NCI-H2081 treated with DMSO at 0.1 percent for 48 hours (cell line): ENCODE data around the gene RNFT1.
"Not testable (repeated sequence)": the region's sequence is repeated elsewhere in the genome, so short reads cannot be mapped to it uniquely, and the experiment has no call there.

Source experiments
- DNase-seq: peaks from one replicate; lab custom pipeline; 2025; lab: John Stamatoyannopoulos, UW

RNFT1 gene, protein sequence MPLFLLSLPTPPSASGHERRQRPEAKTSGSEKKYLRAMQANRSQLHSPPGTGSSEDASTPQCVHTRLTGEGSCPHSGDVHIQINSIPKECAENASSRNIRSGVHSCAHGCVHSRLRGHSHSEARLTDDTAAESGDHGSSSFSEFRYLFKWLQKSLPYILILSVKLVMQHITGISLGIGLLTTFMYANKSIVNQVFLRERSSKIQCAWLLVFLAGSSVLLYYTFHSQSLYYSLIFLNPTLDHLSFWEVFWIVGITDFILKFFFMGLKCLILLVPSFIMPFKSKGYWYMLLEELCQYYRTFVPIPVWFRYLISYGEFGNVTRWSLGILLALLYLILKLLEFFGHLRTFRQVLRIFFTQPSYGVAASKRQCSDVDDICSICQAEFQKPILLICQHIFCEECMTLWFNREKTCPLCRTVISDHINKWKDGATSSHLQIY

DNA sequence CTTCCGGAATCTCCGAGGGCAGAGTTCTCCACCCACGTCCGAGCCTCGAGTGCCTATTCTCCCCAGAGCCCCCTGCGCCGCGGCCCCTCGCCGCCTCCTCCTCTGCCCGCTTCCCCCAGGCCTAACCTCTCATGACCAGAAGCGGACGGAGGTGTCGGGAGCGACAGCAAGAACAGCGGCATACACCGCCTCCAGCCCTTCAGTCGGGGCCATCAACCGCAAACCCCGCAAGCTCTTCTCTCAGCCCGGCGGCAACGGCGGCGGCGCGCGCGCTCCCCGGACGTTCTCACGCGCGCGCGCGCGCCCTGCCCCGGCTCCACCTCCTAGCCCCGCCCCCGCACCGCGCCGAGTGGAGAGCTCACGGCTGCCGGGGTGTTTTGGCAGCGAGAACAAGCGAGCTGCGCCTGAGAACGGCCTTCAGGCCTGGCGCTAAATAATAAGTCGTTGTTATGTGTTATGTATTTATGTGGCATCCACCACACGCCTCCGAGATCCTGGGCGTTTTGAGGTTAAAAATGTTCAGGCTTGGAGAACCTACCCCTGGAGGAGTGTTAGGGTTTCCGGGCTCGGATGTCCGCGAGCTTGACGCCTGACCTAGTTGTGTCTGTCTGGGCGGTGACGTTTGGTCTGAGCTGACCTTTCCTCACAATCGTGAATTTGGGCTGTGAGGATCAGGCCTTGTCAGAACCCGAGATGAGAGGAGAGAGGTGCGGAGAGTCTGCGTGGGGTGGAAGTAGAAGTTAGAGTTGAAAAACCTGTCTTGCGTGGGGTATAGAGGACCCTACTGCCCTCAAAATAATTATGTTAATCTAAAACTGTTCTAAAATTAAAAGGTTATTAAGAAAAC lies at the start of gene RNFT1:
Gene RNFT1, minus strand, starts transcription at position 259 of the 847 bp plus-strand sequence. Its CDS starts 77 bp downstream, at position 182.
- DNase-seq, result no peak

DNA sequence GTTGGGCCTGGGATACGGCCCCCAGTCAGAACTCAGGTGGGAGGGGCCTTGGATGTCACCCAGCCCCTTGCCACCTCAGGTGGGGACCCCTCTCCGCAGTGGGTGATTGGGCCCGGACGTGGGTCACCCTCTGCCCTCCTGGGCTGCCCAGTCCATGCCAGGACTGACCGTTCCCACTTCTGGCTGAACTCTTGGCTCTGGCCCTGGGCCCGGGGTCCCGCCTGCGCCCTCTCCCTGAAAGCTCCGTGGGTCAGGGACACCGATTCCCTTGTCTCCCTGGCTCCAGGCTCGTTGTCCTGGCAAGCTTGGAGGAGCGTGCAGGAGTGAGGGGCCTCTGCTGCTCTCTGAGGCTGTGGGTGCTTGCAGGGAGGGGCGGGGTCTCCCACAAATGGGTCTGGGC lies 44.8 kb upstream of the RNFT1 start:
- not testable (repeated sequence) for DNase-seq

DNA sequence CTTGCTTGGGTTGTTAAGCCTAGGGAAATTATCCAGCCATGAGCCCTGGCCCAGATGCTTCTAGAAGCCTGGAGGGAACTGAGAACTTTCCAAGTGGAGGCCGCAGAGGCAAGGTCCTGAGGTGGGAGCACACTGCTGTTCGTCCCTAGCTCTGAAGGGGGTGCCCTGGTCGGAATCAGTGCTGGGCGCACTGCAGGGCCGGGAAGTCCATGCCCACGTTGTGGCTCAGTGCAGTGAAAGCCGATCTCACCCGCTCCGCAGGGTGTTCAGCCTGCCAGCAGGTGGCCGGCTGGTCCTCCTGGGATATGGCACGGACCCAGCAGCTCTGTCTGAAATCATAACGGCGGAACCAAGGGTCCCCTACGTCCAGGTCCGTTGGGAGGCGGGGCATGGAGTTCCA lies 43.8 kb upstream of the RNFT1 start:
- not testable (repeated sequence) for DNase-seq

DNA sequence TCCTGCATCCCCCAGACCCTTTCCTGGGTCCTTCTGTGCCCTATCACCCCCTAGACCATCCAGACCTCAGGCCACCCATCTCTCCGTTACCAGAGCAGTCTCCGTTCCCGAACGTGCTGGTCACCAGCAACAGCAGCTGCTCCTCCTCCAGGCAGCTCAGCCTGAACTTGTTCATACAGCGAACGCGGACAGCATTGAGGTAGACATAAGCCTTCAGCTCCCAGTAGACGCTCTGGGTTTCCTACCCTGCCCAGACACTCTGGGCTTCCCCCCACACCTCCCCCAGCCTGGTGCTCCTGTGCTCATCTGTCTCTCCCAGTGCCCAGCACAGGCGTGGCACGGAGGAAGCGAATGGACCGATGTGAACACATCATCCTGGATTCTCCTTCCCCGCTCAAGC lies 41.6 kb upstream of the RNFT1 start:
- no peak for DNase-seq

GRCh38 chr17:60004561-60004960 lies 40.0 kb upstream of the RNFT1 start:
- not testable (repeated sequence) for DNase-seq

- not testable (repeated sequence) for DNase-seq
Observed at GRCh38 chr17:60002405-60002804, 37.9 kb upstream of the RNFT1 start.

- DNase-seq, result not testable (repeated sequence)
Observed at GRCh38 chr17:59996608-59997007, 32.1 kb upstream of the RNFT1 start.

GRCh38 chr17:59975166-59975565 lies 10.6 kb upstream of the RNFT1 start:
- not testable (repeated sequence) for DNase-seq

GRCh38 chr17:59973483-59973882 lies 8.9 kb upstream of the RNFT1 start:
- DNase-seq, result not testable (repeated sequence)

GRCh38 chr17:59972778-59973177 lies 8.2 kb upstream of the RNFT1 start:
- no peak for DNase-seq

DNA sequence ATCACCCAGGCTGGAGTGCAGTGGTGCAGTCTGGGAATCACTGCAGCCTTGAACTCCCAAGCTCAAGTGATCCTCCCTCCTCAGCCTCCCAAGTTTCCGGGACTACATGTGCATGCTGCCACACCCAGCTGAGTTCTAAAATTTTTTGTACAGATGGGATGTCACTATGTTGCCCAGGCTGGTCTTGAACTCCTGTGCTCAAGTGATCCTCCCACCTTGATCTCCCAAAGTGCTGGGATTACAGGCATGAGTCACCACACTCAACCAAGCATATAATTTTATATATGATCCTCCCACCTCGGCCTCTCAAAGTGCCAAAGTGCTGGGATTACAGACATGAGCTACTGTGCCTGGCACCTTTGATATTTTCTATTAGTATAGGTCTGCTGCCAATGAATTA lies 7.2 kb upstream of the RNFT1 start:
- not testable (repeated sequence) for DNase-seq

DNA sequence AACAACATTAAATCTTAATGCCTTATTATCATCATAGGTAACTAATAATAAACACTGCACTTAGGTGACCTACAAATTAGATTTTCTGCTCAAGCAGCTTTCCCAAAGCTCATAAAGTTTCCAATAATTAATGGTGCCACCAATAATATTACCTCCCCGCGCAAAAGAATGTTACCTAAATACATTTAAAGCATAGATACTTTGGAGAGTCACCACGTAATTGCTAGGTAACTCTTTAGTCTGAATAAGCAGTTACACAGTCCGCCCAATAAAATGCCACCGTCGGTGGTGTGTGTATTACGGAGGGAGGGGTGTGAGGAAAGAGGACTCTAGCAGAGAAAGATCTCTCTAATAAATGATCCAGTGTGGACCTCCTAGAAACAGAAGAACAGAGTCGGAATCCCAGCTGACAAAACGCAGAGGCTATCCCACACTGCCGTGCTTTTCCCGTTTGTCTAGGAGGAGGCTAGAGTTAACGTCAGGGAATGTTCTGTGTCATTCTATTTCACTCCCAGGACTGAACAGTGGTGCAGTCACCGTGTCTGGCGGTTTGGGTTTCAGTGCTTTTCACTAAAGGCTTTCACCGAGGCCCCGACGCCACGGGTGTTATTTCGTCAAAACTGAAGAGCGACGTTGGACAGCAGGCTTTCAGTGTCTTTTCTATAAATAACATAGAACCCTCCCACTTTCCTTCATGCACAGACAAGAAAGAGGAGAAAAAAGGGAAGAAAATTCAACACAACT lies 630 bp downstream of the RNFT1 start:
- DNase-seq, result no peak

DNA sequence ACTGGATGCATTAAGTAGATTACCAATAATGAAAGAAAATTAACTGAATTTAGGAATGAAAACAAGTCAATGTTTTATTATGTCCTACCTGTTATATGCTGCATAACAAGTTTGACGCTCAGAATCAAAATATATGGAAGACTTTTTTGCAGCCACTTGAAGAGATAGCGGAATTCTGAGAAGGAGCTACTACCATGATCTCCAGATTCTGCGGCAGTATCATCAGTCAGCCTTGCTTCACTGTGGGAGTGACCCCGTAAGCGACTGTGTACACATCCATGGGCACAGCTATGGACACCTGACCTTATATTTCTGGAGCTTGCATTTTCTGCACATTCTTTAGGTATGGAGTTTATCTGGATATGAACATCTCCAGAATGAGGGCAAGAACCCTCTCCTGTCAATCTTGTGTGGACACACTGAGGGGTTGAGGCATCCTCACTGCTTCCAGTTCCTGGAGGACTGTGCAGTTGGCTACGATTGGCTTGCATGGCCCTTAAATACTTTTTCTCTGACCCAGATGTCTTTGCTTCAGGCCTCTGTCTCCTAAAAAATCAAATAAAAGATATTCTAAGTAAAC lies 1.7 kb downstream of the RNFT1 start:
- no peak for DNase-seq

- DNase-seq, result not testable (repeated sequence)
Observed at GRCh38 chr17:59959574-59959973, 5.0 kb downstream of the RNFT1 start.

DNA sequence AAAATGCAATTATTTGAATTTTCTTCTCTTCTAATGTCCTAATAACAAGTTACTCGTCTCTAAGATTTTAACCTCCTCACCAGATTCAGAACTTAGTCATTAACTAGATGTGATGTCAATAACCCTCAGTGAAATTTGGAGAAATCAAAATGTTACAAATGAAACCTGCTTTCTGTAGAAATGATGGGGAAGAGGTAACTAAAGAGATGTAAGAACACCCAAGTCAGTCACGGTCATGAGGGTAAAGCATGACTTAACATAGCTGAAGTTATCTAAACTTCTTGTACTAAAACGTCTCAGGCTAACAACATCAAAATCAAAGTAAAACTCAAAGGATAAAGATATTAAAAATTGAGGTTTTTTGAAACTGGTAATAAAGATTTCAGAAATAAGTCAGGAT lies 9.7 kb downstream of the RNFT1 start:
- no peak for DNase-seq

DNA sequence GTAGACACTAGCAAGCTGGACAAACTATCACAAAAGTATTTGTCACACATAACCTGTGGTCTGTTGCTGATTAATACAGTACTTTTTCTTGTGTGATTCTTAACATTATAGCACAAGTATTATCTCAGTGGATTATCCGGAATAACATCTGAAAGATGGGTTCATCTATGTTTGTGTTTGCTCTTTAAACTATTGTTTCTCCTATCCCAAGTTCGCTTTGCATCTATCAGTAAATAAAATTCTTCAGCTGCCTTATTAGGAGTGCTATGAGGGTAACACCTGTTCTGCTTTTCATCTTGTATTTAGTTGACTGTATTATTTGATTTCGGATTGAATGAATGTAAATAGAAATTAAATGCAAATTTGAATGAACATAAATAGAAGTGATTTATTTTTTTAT lies 14.5 kb downstream of the RNFT1 start:
- DNase-seq, result no peak

GRCh38 chr17:59947310-59947709 lies 17.2 kb downstream of the RNFT1 start:
- DNase-seq, result not testable (repeated sequence)

DNA sequence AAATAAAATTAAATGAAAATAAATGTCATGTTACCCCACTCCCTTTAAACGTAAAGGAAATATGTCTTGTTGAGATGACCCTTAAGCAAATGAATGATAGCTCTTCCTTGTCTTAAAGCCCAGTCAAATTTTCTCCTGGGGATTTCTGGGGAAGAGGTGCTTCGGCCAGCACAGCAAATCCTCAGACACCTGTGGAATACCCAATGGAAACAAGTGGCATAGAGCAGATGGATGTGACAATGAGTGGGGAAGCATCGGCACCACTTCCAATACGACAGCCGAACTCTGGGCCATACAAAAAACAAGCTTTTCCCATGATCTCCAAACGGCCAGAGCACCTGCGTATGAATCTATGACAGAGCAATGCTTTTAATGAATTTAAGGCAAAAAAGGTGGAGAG lies 18.1 kb downstream of the RNFT1 start:
- not testable (repeated sequence) for DNase-seq

GRCh38 chr17:59941131-59941530 lies 23.4 kb downstream of the RNFT1 start:
- no peak for DNase-seq

- not testable (repeated sequence) for DNase-seq
Observed at GRCh38 chr17:59940697-59941096, 23.8 kb downstream of the RNFT1 start.

- not testable (repeated sequence) for DNase-seq
Observed at GRCh38 chr17:59933317-59933716, 31.2 kb downstream of the RNFT1 start.

DNA sequence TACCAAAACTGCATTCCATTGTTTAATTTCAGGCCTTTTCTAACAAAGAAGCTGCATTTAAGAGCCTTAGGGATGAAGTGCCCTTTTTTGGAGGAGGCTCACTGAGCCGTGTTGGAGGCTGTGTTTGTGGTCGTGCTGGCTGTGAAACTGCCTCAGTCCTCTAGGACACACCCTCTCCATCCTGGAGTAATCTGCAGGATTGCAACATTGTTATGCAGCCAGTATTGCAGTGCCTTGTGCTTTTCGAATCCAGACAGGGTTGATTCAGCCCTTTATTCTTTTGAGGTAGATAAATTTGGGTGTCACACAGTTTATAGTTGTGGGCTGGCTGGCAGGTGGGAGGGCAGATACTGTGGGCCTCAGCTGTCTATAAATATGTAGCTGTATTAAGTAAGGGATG lies 33.8 kb downstream of the RNFT1 start:
- DNase-seq, result not testable (repeated sequence)
